GM23338 (cell line): ENCODE data around the gene SND1. TPM values are rescaled to one million over a fixed set of nuclear protein-coding genes. Genes with fewer than 3 reads are reported as not detected.

Experiments
- ATAC-seq: fragments of 200-7000 bp; cut with Tn5 transposase; 3 replicates; pipeline ENCODE4 v1.9.1; 2020
- DNase-seq: peaks from one replicate; pipeline ENCODE4 v3.0.0-alpha.2; 2015; ENCODE audit warnings: low spot score
- H2AFZ ChIP-seq: fragments of 200-600 bp; sonication (generic); 2 replicates; pipeline ENCODE4 v1.8.0; 2016; ENCODE audit warnings: antibody characterized with exemption, mild to moderate bottlenecking, moderate library complexity
- H3F3A ChIP-seq: fragments of 200-600 bp; sonication (generic); replicated peaks from 2 replicates; pipeline ENCODE4 v1.8.0; 2017; ENCODE audit warnings: antibody characterized with exemption, mixed run types, low read depth
- H3K27ac ChIP-seq: fragments of 200-600 bp; sonication (generic); 2 replicates; pipeline ENCODE4 v1.6.1; 2016; ENCODE audit warnings: low read depth
- H3K27me3 ChIP-seq: fragments of 200-600 bp; sonication (generic); 2 replicates; pipeline ENCODE4 v1.8.0; 2016; ENCODE audit warnings: mild to moderate bottlenecking, mixed run types, moderate library complexity; ENCODE audit not compliant: insufficient read depth
- H3K36me3 ChIP-seq: fragments of 200-600 bp; sonication (generic); 2 replicates; pipeline ENCODE4 v1.8.0; 2016; ENCODE audit warnings: mild to moderate bottlenecking; ENCODE audit not compliant: insufficient read depth
- H3K4me1 ChIP-seq: fragments of 200-600 bp; sonication (generic); 2 replicates; pipeline ENCODE4 v1.8.0; 2016; ENCODE audit warnings: mild to moderate bottlenecking, moderate library complexity; ENCODE audit not compliant: insufficient read depth
- H3K4me2 ChIP-seq: fragments of 200-600 bp; sonication (generic); 2 replicates; pipeline ENCODE4 v1.7.1; 2017; ENCODE audit warnings: mixed run types
- H3K4me3 ChIP-seq: fragments of 200-600 bp; sonication (generic); 2 replicates; pipeline ENCODE4 v1.6.1; 2016; ENCODE audit warnings: mixed run types
- H3K79me2 ChIP-seq: fragments of 200-600 bp; sonication (generic); replicated peaks from 2 replicates; pipeline ENCODE4 v1.8.0; 2017; ENCODE audit warnings: mild to moderate bottlenecking; ENCODE audit not compliant: insufficient read depth
- H3K9me2 ChIP-seq: fragments of 200-600 bp; sonication (generic); 2 replicates; pipeline ENCODE4 v1.8.0; 2017; ENCODE audit not compliant: insufficient read depth
- H4K20me1 ChIP-seq: fragments of 200-600 bp; sonication (generic); replicated peaks from 2 replicates; pipeline ENCODE4 v1.8.0; 2017; ENCODE audit warnings: mild to moderate bottlenecking; ENCODE audit not compliant: insufficient read depth
- H3K27ac Mint-ChIP-seq: 2 replicates; pipeline ENCODE4 v1.8.0; 2020; ENCODE audit warnings: inconsistent platforms, mild to moderate bottlenecking, moderate library complexity, mixed read lengths
- H3K27me3 Mint-ChIP-seq: 3 replicates; pipeline ENCODE4 v1.8.0; 2022; ENCODE audit warnings: low read depth, mild to moderate bottlenecking, moderate library complexity, mixed read lengths, inconsistent platforms; ENCODE audit not compliant: insufficient read depth, poor library complexity
- H3K36me3 Mint-ChIP-seq: 3 replicates; pipeline ENCODE4 v1.8.0; 2021; ENCODE audit warnings: low read depth, mild to moderate bottlenecking, inconsistent platforms, moderate library complexity, mixed read lengths
- H3K4me1 Mint-ChIP-seq: 3 replicates; pipeline ENCODE4 v1.8.0; 2020; ENCODE audit warnings: mild to moderate bottlenecking, inconsistent platforms, mixed read lengths
- H3K4me3 Mint-ChIP-seq: 3 replicates; pipeline ENCODE4 v1.8.0; 2021; ENCODE audit warnings: moderate library complexity, mild to moderate bottlenecking, inconsistent platforms, mixed read lengths
- H3K9me3 Mint-ChIP-seq: 3 replicates; pipeline ENCODE4 v1.8.0; 2020; ENCODE audit warnings: moderate library complexity, mild to moderate bottlenecking, inconsistent platforms, mixed read lengths
- CREB1 ChIP-seq: fragments of 250-450 bp; sonication (Bioruptor Pico); IDR thresholded peaks from 2 replicates; pipeline ENCODE4 v1.5.0; 2020; ENCODE audit warnings: low read depth, mild to moderate bottlenecking, moderate library complexity
- CTCF ChIP-seq, 2 experiments: fragments of 200-600 bp in 1 of 2; sonication (generic) in 1 of 2; conservative IDR thresholded peaks; 2 replicates each; pipeline versions ENCODE4 v1.5.1 to v1.6.1; 2016 to 2017; ENCODE audit warnings: antibody characterized with exemption in 2 of 2, low read depth in 2 of 2, mild to moderate bottlenecking in 2 of 2, moderate library complexity in 1 of 2
- ETS1 ChIP-seq: IDR thresholded peaks from 2 replicates; pipeline ENCODE4 v1.6.1; 2016; ENCODE audit warnings: antibody characterized with exemption
- EZH2 ChIP-seq: fragments of 200-600 bp; sonication (generic); IDR thresholded peaks from one replicate; pipeline ENCODE4 v1.8.0; 2017; ENCODE audit warnings: antibody characterized with exemption, mild to moderate bottlenecking, low read depth; ENCODE audit not compliant: unreplicated experiment
- EZH2phosphoT487 ChIP-seq: fragments of 200-600 bp; sonication (generic); IDR thresholded peaks from one replicate; pipeline ENCODE4 v1.8.1; 2018; ENCODE audit warnings: antibody characterized with exemption; ENCODE audit not compliant: unreplicated experiment
- NANOG ChIP-seq: IDR thresholded peaks from 2 replicates; pipeline ENCODE4 v1.6.1; 2016; ENCODE audit warnings: antibody characterized with exemption, borderline replicate concordance
- POLR2AphosphoS5 ChIP-seq: IDR thresholded peaks from 2 replicates; pipeline ENCODE4 v1.6.1; 2016; ENCODE audit warnings: antibody characterized with exemption, low read depth
- REST ChIP-seq: IDR thresholded peaks from one replicate; pipeline ENCODE4 v1.6.1; 2018; ENCODE audit warnings: antibody characterized with exemption; ENCODE audit not compliant: unreplicated experiment
- STAT1 ChIP-seq: IDR thresholded peaks from one replicate; pipeline ENCODE4 v1.6.1; 2016; ENCODE audit warnings: antibody characterized with exemption; ENCODE audit not compliant: unreplicated experiment
- ZNF114 ChIP-seq: fragments of 250-450 bp; sonication (Bioruptor Pico); IDR thresholded peaks from 2 replicates; pipeline ENCODE4 v1.5.0; 2020; ENCODE audit warnings: mild to moderate bottlenecking, moderate library complexity
- ZNF331 ChIP-seq: fragments of 250-450 bp; sonication (Bioruptor Pico); IDR thresholded peaks from 2 replicates; pipeline ENCODE4 v1.5.0; 2020; ENCODE audit warnings: low read depth, mild to moderate bottlenecking, moderate library complexity
- polyA plus RNA-seq: library from polyadenylated mRNA; unstranded; fragments of >200 nt; fragmentation: Nextera tagmentation; extraction: Ambion mirVana; gene quantifications from 2 replicates; pipeline ENCODE4 v1.2.1, GENCODE V29; 2016
- total RNA-seq: library from RNA; depleted of rRNA; stranded (reverse); fragments of >200 nt; shearing (Covaris generic); gene quantifications from 2 replicates; pipeline ENCODE4 v1.2.3, GENCODE V29; 2014

The SND1 gene
- total and polyA plus RNA-seq, 2 experiments from 2014 or later: 107 to 254 TPM

DNA sequence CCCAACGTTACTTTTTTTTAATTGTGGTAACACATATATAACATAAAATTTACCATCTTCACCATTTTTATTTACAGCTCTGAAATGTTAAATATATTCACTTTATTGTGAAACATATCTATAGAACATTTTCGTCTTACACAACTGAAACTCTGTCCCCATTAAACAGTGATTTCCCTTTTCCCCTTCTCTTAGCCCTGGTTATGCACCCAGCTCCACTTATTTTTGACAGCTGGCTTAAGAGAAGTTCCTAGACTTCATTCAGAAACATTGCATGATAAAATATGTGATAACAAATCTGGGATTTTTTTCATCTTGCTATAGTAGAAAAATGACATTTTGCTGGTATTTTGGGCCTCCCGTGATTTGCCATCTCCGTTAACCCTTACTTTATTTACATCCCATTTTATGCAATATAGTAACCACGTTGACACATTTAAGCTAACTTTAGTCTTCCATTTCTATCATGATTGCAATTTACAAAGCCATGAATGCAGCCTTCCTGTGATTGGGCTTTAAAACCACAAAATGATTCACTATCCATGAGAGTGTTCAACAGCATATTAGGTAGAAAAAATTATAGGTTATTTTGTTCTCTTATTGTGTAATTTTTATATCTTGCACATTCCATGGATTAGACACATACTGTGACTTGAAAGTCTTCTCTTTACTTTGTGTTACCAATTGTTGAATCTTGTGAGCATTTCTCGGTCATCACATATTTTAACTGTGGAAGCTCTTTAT is 139.6 kb downstream of the SND1 start:
- DNase-seq (no peak), ATAC-seq (no peak)
- no peaks in the 10 kb centered on the region for H3F3A ChIP-seq
- H3K4me1 ChIP-seq: peaks cover 16% of the 10 kb centered on the region
- H3K27me3 ChIP-seq: no peaks in the 10 kb centered on the region
- TF ChIP-seq EZH2 (no peak), CREB1 (no peak), STAT1 (no peak), CTCF (conservative IDR thresholded peaks at IDR 0.05; ENCODE audit: low read depth in 2 of 2) (no peak), NANOG (no peak), ZNF114 (CRISPR knock-in tag) (no peak), ETS1 (no peak), REST (no peak), EZH2phosphoT487 (no peak), POLR2AphosphoS5 (no peak), ZNF331 (no peak)
- Mint-ChIP-seq H3K4me1 (peaks cover 55% of the 10 kb centered on the region), H3K27ac (no peak overlapping the region), H3K36me3 (no peaks in the 10 kb centered on the region), H3K9me3 (no peaks in the 10 kb centered on the region; the same call in 2 of the 3 replicates), H3K27me3 (peaks cover 3% of the 10 kb centered on the region), H3K4me3 (no peak overlapping the region)
- H3K9me2 ChIP-seq: no peaks in the 10 kb centered on the region
- no peak overlapping the region for H3K27ac ChIP-seq
- no peak overlapping the region for H3K4me3 ChIP-seq
- peaks cover 44% of the 10 kb centered on the region for H4K20me1 ChIP-seq
- no peak overlapping the region for H3K4me2 ChIP-seq
- H3K79me2 ChIP-seq: peaks cover 88% of the 10 kb centered on the region
- no peak overlapping the region for H2AFZ ChIP-seq
- H3K36me3 ChIP-seq: no peaks in the 10 kb centered on the region
